DND-41 (cell line): ENCODE data around the gene ATG14.

Experiments used
- ATAC-seq: fragments of 200-7000 bp; cut with Tn5 transposase; 3 replicates; pipeline ENCODE4 v1.9.1; 2021; ENCODE audit warnings: low read depth; ENCODE audit not compliant: insufficient read depth
- DNase-seq: peaks from one replicate; pipeline ENCODE4 v3.0.0-alpha.2; 2020
- H2AFZ ChIP-seq: 2 replicates; pipeline ENCODE4 v1.6.0; 2012; ENCODE audit warnings: low read depth, low read length
- H3K27ac ChIP-seq: 2 replicates; pipeline ENCODE4 v1.5.1; 2012; ENCODE audit warnings: low read length, inconsistent platforms
- H3K27me3 ChIP-seq: fragments of 200-600 bp; sonication (generic); 2 replicates; pipeline ENCODE4 v1.6.0; 2012; ENCODE audit warnings: low read length, mild to moderate bottlenecking, inconsistent platforms; ENCODE audit not compliant: insufficient read depth, poor library complexity
- H3K36me3 ChIP-seq: 2 replicates; pipeline ENCODE4 v1.5.1; 2012; ENCODE audit warnings: low read length, inconsistent platforms; ENCODE audit not compliant: insufficient read depth
- H3K4me1 ChIP-seq: 2 replicates; pipeline ENCODE4 v1.5.1; 2012; ENCODE audit warnings: mild to moderate bottlenecking, low read length; ENCODE audit not compliant: insufficient read depth
- H3K4me2 ChIP-seq: 2 replicates; pipeline ENCODE4 v1.6.0; 2012; ENCODE audit warnings: mild to moderate bottlenecking, moderate library complexity, low read length, inconsistent platforms; ENCODE audit not compliant: insufficient read depth
- H3K4me3 ChIP-seq, 2 experiments: fragments of 200-600 bp in 1 of 2; shearing (Covaris generic) in 1 of 2; 2 replicates each; pipeline ENCODE4 v1.5.1; 2012 to 2016; ENCODE audit warnings: inconsistent platforms in 2 of 2, low read length in 2 of 2, mild to moderate bottlenecking in 2 of 2, low read depth in 1 of 2, moderate library complexity in 1 of 2
- H3K79me2 ChIP-seq: 2 replicates; pipeline ENCODE4 v1.6.0; 2012; ENCODE audit warnings: low read length, inconsistent platforms; ENCODE audit not compliant: insufficient read depth
- H3K9ac ChIP-seq: 2 replicates; pipeline ENCODE4 v1.6.0; 2012; ENCODE audit warnings: low read depth, mild to moderate bottlenecking, inconsistent platforms, low read length, moderate library complexity
- H3K9me3 ChIP-seq: 2 replicates; pipeline ENCODE4 v1.5.1; 2012; ENCODE audit warnings: low read length, moderate library complexity, mild to moderate bottlenecking, inconsistent platforms; ENCODE audit not compliant: insufficient read depth, severe bottlenecking
- H4K20me1 ChIP-seq: 2 replicates; pipeline ENCODE4 v1.6.0; 2012; ENCODE audit warnings: low read length; ENCODE audit not compliant: insufficient read depth
- EZH2 ChIP-seq: IDR thresholded peaks from 3 replicates; pipeline ENCODE4 v1.6.1; 2012; ENCODE audit warnings: borderline replicate concordance, low read depth, mild to moderate bottlenecking, moderate library complexity, low read length, inconsistent platforms; ENCODE audit not compliant: severe bottlenecking
- TF ChIP-seq, protein P1 (sequence below): IDR thresholded peaks from 2 replicates; pipeline ENCODE4 v1.5.1; 2012; ENCODE audit warnings: borderline replicate concordance, low read length, moderate library complexity, mild to moderate bottlenecking; ENCODE audit not compliant: poor library complexity, severe bottlenecking; ENCODE audit errors: extremely low read depth

Gene ATG14

DNA sequence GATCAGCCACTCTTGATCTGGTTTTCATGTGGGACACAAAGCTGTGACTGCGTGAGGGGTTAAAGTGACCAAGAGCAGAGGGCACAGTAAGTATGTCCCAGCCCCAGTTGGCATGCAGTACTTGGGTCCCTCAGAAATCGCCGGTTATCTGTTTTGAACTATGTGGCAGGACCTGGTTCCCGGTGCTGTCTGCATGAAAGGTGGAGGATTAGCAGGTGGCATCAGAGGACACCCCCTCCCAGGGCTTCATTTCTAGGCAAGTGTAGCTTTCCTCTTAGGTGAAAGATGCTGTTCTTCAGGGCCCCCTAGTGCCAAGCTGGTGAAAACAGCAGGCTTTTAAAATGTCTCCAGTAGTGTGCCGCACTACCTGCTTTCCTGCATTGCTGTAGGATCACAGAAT is 57.1 kb downstream of the ATG14 start:
- Histone ChIP-seq H3K4me2 (no peak overlapping the region), H3K36me3 (peaks cover 54% of the 10 kb centered on the region), H3K9ac (no peak overlapping the region), H3K4me1 (no peaks in the 10 kb centered on the region), H3K27me3 (no peaks in the 10 kb centered on the region), H3K79me2 (peaks cover 3% of the 10 kb centered on the region), H4K20me1 (peaks cover 15% of the 10 kb centered on the region; the same call in 1 of the 2 replicates), H2AFZ (no peak overlapping the region), H3K4me3 (no peak overlapping the region), H3K27ac (peak overlapping the region; percentile 32; the same call in 1 of the 2 replicates), H3K9me3 (no peaks in the 10 kb centered on the region)
- DNase-seq: peak; percentile 53
- ATAC-seq: peak; percentile 93
- no peak for TF ChIP-seq EZH2
- TF ChIP-seq, protein P1, sequence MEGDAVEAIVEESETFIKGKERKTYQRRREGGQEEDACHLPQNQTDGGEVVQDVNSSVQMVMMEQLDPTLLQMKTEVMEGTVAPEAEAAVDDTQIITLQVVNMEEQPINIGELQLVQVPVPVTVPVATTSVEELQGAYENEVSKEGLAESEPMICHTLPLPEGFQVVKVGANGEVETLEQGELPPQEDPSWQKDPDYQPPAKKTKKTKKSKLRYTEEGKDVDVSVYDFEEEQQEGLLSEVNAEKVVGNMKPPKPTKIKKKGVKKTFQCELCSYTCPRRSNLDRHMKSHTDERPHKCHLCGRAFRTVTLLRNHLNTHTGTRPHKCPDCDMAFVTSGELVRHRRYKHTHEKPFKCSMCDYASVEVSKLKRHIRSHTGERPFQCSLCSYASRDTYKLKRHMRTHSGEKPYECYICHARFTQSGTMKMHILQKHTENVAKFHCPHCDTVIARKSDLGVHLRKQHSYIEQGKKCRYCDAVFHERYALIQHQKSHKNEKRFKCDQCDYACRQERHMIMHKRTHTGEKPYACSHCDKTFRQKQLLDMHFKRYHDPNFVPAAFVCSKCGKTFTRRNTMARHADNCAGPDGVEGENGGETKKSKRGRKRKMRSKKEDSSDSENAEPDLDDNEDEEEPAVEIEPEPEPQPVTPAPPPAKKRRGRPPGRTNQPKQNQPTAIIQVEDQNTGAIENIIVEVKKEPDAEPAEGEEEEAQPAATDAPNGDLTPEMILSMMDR: peak; percentile 72

DNA sequence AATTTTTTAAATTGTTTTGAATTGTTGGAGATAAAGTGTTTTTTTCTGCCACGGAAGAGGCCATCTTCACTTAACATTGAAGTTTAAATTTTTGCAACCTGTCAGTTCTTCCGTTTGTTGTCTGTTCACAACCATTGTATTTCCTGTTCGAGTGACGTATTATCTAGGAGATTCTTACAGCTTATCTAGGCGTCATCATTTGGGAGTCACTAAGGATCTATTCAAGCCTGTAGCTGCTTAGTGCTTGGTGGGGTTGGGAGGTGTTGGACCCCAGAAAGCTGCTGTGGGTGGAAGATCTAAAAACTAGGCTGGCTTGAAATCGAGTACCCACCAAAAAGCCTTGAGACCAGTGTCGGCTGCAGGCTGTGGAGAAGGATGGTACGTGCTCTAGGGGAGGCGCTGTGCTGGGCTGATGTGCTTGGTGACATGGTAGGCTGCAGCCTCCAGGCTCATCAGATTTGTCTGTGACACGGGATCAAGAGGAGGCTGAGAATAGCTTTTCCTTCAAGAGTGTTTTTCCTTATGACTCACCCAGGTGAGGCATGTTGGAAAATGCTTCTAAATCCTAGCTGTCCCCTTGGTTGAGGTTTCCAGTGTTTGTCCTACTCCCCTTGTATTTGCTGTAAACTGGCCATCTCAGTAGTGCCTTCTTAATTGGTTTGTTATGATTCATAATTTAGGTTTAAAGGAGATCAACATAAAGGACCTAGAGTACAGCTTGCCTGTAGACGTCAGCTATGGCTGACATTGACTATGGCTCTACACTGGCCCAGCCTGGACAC is 57.8 kb downstream of the ATG14 start:
- TF ChIP-seq, protein P1: no peak
- TF ChIP-seq EZH2: no peak
- Histone ChIP-seq H3K27ac (peak overlapping the region; percentile 32; the same call in 1 of the 2 replicates), H3K9me3 (no peaks in the 10 kb centered on the region), H4K20me1 (peaks cover 18% of the 10 kb centered on the region; the same call in 1 of the 2 replicates), H3K4me2 (no peak overlapping the region), H3K4me3 (no peak overlapping the region), H3K9ac (no peak overlapping the region), H2AFZ (no peak overlapping the region), H3K27me3 (no peaks in the 10 kb centered on the region), H3K36me3 (peaks cover 54% of the 10 kb centered on the region), H3K4me1 (no peaks in the 10 kb centered on the region), H3K79me2 (peaks cover 8% of the 10 kb centered on the region)
- ATAC-seq: no peak
- DNase-seq: no peak

DNA sequence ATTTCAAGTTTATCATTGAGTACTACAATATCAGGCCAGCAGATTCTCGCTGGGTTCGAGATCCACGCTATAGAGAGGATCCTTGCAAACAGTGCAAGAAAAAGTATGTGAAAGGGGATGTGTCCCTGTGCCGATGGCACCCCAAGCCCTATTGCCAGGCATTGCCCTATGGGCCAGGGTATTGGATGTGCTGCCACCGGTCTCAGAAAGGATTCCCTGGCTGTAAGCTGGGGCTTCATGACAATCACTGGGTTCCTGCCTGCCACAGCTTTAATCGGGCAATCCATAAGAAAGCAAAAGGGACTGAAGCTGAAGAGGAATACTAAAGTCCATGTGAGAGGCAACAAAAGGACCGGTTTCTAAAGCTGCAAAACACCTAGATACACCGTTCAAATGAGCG is 59.4 kb downstream of the ATG14 start:
- ATAC-seq (no peak), DNase-seq (no peak)
- H3K9ac ChIP-seq: no peak overlapping the region
- H3K4me3 ChIP-seq: no peak overlapping the region
- no peak overlapping the region for H3K4me2 ChIP-seq
- no peaks in the 10 kb centered on the region for H3K27me3 ChIP-seq
- H3K36me3 ChIP-seq: peaks cover 54% of the 10 kb centered on the region
- no peaks in the 10 kb centered on the region for H3K4me1 ChIP-seq
- peaks cover 30% of the 10 kb centered on the region for H4K20me1 ChIP-seq
- TF ChIP-seq, protein P1: no peak
- TF ChIP-seq EZH2: no peak
- H3K79me2 ChIP-seq: peaks cover 23% of the 10 kb centered on the region
- no peaks in the 10 kb centered on the region for H3K9me3 ChIP-seq
- no peak overlapping the region for H2AFZ ChIP-seq
- H3K27ac ChIP-seq: no peak overlapping the region

DNA sequence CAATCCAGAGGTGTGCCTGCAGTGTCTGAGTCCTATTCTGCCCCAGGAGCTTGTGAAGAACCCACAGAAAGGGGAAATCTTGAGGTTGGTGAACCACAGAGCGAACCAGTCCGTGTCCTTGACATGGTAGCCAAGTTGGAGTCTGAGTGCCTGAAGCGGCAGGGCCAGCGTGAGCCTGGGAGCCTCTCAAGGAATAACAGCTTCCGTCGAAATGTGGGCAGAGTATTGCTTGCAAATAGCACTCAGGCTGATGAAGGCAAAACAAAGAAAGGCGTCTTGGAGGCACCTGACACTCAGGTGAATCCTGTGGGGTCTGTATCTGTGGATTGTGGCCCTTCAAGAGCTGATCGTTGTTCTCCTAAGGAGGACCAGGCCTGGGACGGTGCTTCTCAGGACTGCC is 60.5 kb downstream of the ATG14 start:
- peaks cover 34% of the 10 kb centered on the region for H3K79me2 ChIP-seq
- H3K4me2 ChIP-seq: no peak overlapping the region
- H3K4me3 ChIP-seq: no peak overlapping the region
- no peak for ATAC-seq
- no peak overlapping the region for H3K9ac ChIP-seq
- no peaks in the 10 kb centered on the region for H3K9me3 ChIP-seq
- DNase-seq: no peak
- H2AFZ ChIP-seq: no peak overlapping the region
- TF ChIP-seq, protein P1: no peak
- no peak for TF ChIP-seq EZH2
- H3K36me3 ChIP-seq: peaks cover 52% of the 10 kb centered on the region
- H3K4me1 ChIP-seq: no peaks in the 10 kb centered on the region
- no peak overlapping the region for H3K27ac ChIP-seq
- no peaks in the 10 kb centered on the region for H3K27me3 ChIP-seq
- peaks cover 30% of the 10 kb centered on the region for H4K20me1 ChIP-seq
